Hypothalamus (tissue), 51 donors: ENCODE results near the gene PTCH1.
A peak's percentile ranks its signal among the peaks of the same experiment; 100 is the strongest.

Experiments
- DNase-seq, 51 donors: peaks; one replicate each; lab custom pipeline; 2025; lab: John Stamatoyannopoulos, UW

Gene PTCH1

GRCh38 chr9:95513711-95514110 is 3.1 kb downstream of the PTCH1 start:
- DNase-seq = no peak

GRCh38 chr9:95512709-95513095 is 4.1 kb downstream of the PTCH1 start:
- DNase-seq = no peak

GRCh38 chr9:95511952-95512708 is 4.6 kb downstream of the PTCH1 start:
- DNase-seq = peak in 5 of 51 donors; percentile 10 to 28 (median 19)

GRCh38 chr9:95511616-95511931 is 5.2 kb downstream of the PTCH1 start:
- no peak for DNase-seq

GRCh38 chr9:95510709-95511615 is 5.8 kb downstream of the PTCH1 start:
- peak; percentile 31 to 93 (median 83) for DNase-seq

- DNase-seq = peak in 10 of 51 donors; percentile 9 to 76 (median 28)
These were observed 6.7 kb downstream of the PTCH1 start for GRCh38 chr9:95509851-95510708.

GRCh38 chr9:95508968-95509850 is 7.6 kb downstream of the PTCH1 start:
- DNase-seq = peak; percentile 37 to 95 (median 83)

GRCh38 chr9:95508242-95508967 is 8.4 kb downstream of the PTCH1 start:
- peak in 1 of 51 donors; percentile 32 for DNase-seq

GRCh38 chr9:95507464-95508241 is 9.1 kb downstream of the PTCH1 start:
- peak in 36 of 51 donors; percentile 24 to 94 (median 60) for DNase-seq

GRCh38 chr9:95506678-95507463 is 9.9 kb downstream of the PTCH1 start:
- peak in 41 of 51 donors; percentile 24 to 91 (median 65) for DNase-seq

GRCh38 chr9:95506428-95506677 is 10.4 kb downstream of the PTCH1 start:
- peak in 8 of 51 donors; percentile 42 to 74 (median 62) for DNase-seq

- DNase-seq = peak in 40 of 51 donors; percentile 23 to 87 (median 62)
These were observed 10.9 kb downstream of the PTCH1 start for GRCh38 chr9:95505717-95506427.

- no peak for DNase-seq
These were observed 11.6 kb downstream of the PTCH1 start for GRCh38 chr9:95505072-95505716.

GRCh38 chr9:95504053-95504963 is 12.5 kb downstream of the PTCH1 start:
- DNase-seq = peak in 18 of 51 donors; percentile 9 to 59 (median 26)

GRCh38 chr9:95503369-95503768 is 13.4 kb downstream of the PTCH1 start:
- DNase-seq = no peak
